HT-29 (cell line): ENCODE data around the gene SPATA32. TPM values are rescaled to one million over a fixed set of nuclear protein-coding genes. Genes with fewer than 3 reads are reported as not detected.
"Not testable (repeated sequence)": the region's sequence is repeated elsewhere in the genome, so short reads cannot be mapped to it uniquely, and the experiment has no call there.

Experiments used
- DNase-seq: peaks from one replicate; pipeline ENCODE4 v3.0.0-alpha.2; 2015; ENCODE audit warnings: low spot score
- total RNA-seq: library from RNA; depleted of rRNA; stranded (reverse); fragments of >200 nt; shearing (Covaris generic); gene quantifications from 2 replicates; pipeline ENCODE4 v1.2.3, GENCODE V29; 2014; rRNA removed

The SPATA32 gene
- not detected in 2 replicates for total RNA-seq

DNA sequence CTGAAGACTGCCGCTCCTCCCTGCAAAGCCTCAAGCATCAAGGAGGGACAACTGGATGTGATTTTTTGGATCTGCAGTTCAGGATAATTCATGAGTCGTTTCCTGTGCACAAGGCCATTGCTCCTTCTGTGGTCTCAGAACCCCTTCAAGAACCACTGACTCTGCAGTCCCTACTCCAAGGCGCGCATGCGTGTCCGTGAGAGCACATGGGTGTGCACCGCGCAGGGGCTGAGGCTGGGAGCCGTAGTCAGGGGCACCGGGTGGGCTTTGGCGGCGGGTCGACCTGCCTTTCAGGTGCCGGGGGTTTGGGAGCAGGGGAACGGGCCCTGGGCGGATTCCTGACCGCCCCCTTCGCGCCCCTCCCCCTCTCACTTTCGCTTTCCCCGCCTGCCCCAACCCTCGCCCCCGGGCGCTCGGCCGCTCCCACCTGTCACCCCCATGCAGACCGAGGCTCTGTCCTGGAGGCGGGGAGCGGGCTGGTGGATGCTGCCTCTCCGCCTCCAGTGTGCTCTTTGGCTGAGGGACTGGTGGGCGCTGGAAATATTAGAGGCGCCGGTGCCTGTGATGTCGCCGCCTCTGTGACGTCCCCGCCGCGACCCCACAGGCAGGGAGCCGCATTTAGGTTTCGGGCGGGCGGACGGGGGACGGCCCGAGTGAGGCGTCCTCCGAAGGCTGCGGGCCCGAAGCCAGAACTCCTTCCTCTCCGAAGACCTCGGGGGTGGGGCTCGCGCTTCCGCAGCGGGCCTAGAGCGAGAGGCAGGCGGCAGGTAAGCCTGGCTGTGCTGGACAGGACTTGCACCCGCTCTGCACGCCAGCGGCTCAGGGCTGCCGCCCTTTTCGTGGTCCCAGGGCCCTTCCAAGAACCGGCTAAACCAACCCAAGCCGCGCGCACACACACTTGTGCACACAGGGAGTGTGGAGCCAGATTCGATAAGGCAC, at the start of gene SPATA32:
SPATA32 (minus strand) TSS at position 518 of the 939 bp plus-strand sequence; CDS start at position 440, 78 bp downstream.
- DNase-seq: no peak

DNA sequence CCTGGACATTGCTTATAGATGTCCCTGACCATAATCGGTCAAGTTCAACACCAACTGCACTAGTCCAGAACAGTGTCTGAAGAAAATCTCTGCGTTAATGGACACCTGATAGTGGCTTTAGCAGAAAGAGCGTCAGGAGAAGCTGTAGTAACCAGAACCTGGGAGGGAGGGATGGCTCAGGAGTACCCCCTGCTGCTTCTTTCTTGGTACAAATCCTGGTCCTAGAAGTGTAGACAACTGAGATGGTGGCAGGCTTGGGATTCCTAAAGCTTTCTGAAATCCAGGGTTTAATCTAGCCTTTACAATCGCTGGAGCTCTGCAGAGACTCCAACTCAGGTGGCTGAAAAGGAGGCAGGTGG, 49.5 kb upstream of the SPATA32 start:
- no peak for DNase-seq

- peak; percentile 75 for DNase-seq
Observed at GRCh38 chr17:45310380-45311324, 48.8 kb upstream of the SPATA32 start.

DNA sequence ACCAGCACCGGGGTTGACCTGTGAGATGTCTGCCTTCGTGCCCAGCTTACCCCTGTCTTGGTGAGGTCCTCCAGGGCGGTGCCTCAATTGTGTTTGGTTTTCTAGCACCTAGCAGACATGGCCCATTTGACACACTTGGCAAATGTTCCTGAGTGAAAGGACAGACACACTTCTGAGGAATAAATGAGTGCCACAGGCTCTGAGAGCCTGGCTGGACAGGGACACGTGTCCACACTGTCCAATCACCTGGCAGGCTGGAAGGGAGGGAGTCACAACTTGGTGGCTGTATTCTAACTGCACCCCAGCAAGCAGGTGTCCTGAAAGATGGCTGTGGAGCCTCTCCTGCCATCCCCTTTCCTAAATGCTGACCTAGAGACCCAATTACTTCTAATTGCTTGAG, 47.5 kb upstream of the SPATA32 start:
- no peak for DNase-seq

DNA sequence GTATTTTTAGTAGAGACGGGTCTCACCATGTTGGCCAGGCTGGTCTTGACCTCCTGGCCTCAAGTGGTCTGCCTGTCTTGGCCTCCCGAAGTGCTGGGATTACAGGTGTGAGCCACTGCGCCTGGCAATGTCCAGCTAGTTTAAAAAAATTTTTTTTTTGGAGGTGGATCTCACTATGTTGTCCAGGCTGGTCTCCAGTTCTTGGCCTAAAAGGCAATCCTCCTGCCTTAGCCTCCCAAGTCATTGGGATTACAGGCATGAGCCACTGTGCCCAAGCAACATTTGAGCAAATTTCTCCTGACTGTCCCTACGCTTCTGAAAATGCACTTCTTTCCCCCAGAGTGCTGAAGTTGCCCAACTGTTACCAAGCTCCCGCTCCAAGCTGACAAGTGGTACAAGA, 46.9 kb upstream of the SPATA32 start:
- no peak for DNase-seq

GRCh38 chr17:45308016-45308365, 46.1 kb upstream of the SPATA32 start:
- DNase-seq: no peak

DNA sequence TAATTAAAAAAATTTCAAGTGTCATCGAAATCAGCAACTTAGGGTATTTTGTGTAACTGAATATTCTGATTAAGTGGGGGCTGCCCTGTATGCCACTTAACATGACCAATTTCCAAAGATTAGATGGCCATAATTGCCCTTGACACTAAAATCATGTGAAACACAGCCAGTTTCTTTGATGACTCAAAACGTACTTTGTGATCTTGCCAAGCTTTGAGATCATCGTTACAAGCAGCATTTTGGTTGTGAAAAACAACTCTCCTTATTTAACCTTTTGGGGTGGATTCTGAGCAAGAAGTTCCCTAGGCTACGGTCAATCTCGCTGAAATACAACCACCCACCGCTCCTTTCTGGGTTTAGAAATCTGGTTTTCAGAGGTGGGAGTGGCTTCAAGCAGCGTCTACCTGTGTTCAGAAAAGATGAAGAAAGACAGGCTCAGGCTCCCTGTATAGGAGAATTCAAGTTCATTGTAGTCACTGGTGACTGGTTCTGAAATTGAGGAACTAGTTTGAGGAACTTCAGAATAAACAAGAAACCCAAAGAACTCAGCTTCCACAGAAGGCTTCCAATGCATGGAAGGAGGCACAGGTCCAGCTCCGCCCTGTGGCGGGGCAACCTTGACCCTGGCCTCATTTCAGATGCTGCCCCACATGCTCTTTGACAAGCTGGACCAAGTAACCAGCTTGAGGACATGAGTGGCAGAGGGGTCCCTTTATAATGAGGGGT, 45.6 kb upstream of the SPATA32 start:
- no peak for DNase-seq

- no peak for DNase-seq
Observed at GRCh38 chr17:45306623-45307022, 44.7 kb upstream of the SPATA32 start.

DNA sequence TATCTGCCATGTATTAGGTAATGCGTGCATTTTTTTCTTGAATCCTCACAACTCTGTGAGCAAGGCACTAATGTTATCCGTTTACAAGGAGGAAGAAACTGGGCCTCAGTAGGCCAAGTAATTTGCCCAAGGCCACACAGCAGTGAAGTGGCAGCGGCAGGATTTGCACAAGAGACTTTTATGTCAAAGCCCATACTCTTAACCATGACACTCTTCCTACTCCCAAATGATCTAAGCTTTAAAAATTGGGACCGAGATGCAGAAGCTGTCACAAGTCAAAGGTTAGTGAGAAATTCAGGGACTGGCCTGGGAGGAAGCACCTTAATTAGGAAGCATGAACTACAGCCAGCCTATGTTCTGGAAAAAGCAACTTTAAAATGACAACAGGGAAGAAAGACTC, 44.2 kb upstream of the SPATA32 start:
- no peak for DNase-seq

GRCh38 chr17:45305530-45306087, 43.7 kb upstream of the SPATA32 start:
- no peak for DNase-seq

GRCh38 chr17:45302649-45303173, 40.8 kb upstream of the SPATA32 start:
- no peak for DNase-seq

- DNase-seq: not testable (repeated sequence)
Observed at GRCh38 chr17:45302220-45302619, 40.3 kb upstream of the SPATA32 start.

- DNase-seq: no peak
Observed at GRCh38 chr17:45301674-45302073, 39.8 kb upstream of the SPATA32 start.

- no peak for DNase-seq
Observed at GRCh38 chr17:45300060-45300751, 38.3 kb upstream of the SPATA32 start.

DNA sequence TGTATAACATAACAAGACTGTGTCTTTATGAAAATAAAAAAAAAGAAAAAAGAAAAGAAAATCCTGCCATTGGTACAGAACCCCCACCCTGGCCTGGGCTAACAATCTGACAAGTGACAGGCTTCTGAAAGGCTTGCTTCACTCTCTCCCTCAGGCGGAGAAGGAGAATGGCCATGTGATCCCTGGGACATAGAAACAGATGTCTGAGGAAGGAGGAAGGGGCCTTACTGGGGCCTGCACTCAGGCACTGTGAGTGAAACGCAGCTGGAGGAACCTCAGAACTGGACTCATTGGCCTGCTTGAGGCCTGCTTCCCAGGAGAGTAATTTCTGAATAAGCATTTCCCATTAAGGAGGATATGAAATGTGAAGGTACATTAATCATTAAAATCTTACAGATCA, 37.5 kb upstream of the SPATA32 start:
- no peak for DNase-seq

- DNase-seq: no peak
Observed at GRCh38 chr17:45298546-45299285, 36.8 kb upstream of the SPATA32 start.

DNA sequence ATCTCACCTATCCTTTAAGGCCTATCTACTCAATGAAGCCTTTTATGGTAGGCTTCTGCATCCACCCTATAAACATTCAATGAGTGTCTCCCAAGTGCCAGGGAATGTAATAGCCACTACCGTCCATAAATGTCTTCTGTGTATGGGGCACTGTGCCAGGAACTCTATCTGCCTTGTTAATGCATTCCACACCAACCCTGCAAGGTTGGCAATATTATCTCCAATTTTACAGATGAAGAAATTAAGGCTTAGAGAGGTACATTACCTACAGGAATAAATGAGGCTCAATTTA, 34.9 kb upstream of the SPATA32 start:
- peak; percentile 66 for DNase-seq

GRCh38 chr17:45296003-45296832, 34.3 kb upstream of the SPATA32 start:
- DNase-seq: no peak

- no peak for DNase-seq
Observed at GRCh38 chr17:45294506-45294905, 32.6 kb upstream of the SPATA32 start.
